HG03045 (cell line): ENCODE results near the gene TAF3.

ENCODE experiments used
- ATAC-seq: cut with Tn5 transposase; IDR thresholded peaks from one replicate; pipeline ENCODE4 v1.9.1; 2021; ENCODE audit warnings: mild to moderate bottlenecking, moderate library complexity; ENCODE audit not compliant: unreplicated experiment

The TAF3 gene

GRCh38 chr10:7874864-7875263 lies 56.6 kb downstream of the TAF3 start:
- ATAC-seq, result no peak

GRCh38 chr10:7876541-7877127 lies 58.3 kb downstream of the TAF3 start:
- no peak for ATAC-seq

- ATAC-seq, result no peak
Observed at GRCh38 chr10:7881119-7881518, 62.8 kb downstream of the TAF3 start.

- ATAC-seq, result no peak
Observed at GRCh38 chr10:7886056-7886455, 67.8 kb downstream of the TAF3 start.

- ATAC-seq, result no peak
Observed at GRCh38 chr10:7887174-7887816, 69.0 kb downstream of the TAF3 start.

- ATAC-seq, result no peak
Observed at GRCh38 chr10:7889947-7890542, 71.7 kb downstream of the TAF3 start.

- no peak for ATAC-seq
Observed at GRCh38 chr10:7890781-7891180, 72.5 kb downstream of the TAF3 start.

- no peak for ATAC-seq
Observed at GRCh38 chr10:7891634-7892033, 73.3 kb downstream of the TAF3 start.

- ATAC-seq, result no peak
Observed at GRCh38 chr10:7892146-7892545, 73.8 kb downstream of the TAF3 start.

GRCh38 chr10:7895699-7896090 lies 77.4 kb downstream of the TAF3 start:
- ATAC-seq, result no peak

GRCh38 chr10:7896297-7896696 lies 78.0 kb downstream of the TAF3 start:
- no peak for ATAC-seq

GRCh38 chr10:7901256-7901655 lies 83.0 kb downstream of the TAF3 start:
- no peak for ATAC-seq

GRCh38 chr10:7902413-7902812 lies 84.1 kb downstream of the TAF3 start:
- no peak for ATAC-seq

GRCh38 chr10:7903851-7904250 lies 85.5 kb downstream of the TAF3 start:
- ATAC-seq, result no peak

GRCh38 chr10:7906128-7906527 lies 87.8 kb downstream of the TAF3 start:
- ATAC-seq, result no peak

- no peak for ATAC-seq
Observed at GRCh38 chr10:7908541-7909210, 90.4 kb downstream of the TAF3 start.

- ATAC-seq, result no peak
Observed at GRCh38 chr10:7913126-7913872, 95.0 kb downstream of the TAF3 start.

GRCh38 chr10:7915923-7916536 lies 97.7 kb downstream of the TAF3 start:
- no peak for ATAC-seq

GRCh38 chr10:7917736-7918135 lies 99.4 kb downstream of the TAF3 start:
- no peak for ATAC-seq

- no peak for ATAC-seq
Observed at GRCh38 chr10:7922707-7923106, 104.4 kb downstream of the TAF3 start.

GRCh38 chr10:7928536-7928935 lies 110.2 kb downstream of the TAF3 start:
- ATAC-seq, result no peak
